ENCODE results near the gene CKMT1B.
"Not testable (repeated sequence)": the region's sequence is repeated elsewhere in the genome, so short reads cannot be mapped to it uniquely, and the experiment has no call there.

CKMT1B gene

GRCh38 chr15:43626937-43627336 lies 33.1 kb downstream of the CKMT1B start:
- not testable (repeated sequence) for H3K36me3 ChIP-seq (ENCODE audit: control insufficient read depth, insufficient read depth, low read length); DNase-seq; H3K27me3 ChIP-seq (replicated peaks; ENCODE audit: control insufficient read depth, insufficient read depth, low read length, poor library complexity, severe bottlenecking); H3K27ac ChIP-seq (ENCODE audit: insufficient read depth, low read length, poor library complexity, severe bottlenecking); H3K9me3 ChIP-seq (ENCODE audit: control insufficient read depth, low read length); H3K4me3 ChIP-seq (ENCODE audit: insufficient read depth, low read depth, low read length, poor library complexity, severe bottlenecking); H3K4me1 ChIP-seq (ENCODE audit: control insufficient read depth, insufficient read depth, low read length, poor library complexity, severe bottlenecking)

GRCh38 chr15:43638464-43639204 lies 44.8 kb downstream of the CKMT1B start:
- H3K9me3 ChIP-seq (ENCODE audit: control insufficient read depth, low read length); H3K4me1 ChIP-seq (ENCODE audit: control insufficient read depth, insufficient read depth, low read length, poor library complexity, severe bottlenecking); H3K27ac ChIP-seq (ENCODE audit: insufficient read depth, low read length, poor library complexity, severe bottlenecking); DNase-seq; H3K36me3 ChIP-seq (ENCODE audit: control insufficient read depth, insufficient read depth, low read length); H3K4me3 ChIP-seq (ENCODE audit: insufficient read depth, low read depth, low read length, poor library complexity, severe bottlenecking); H3K27me3 ChIP-seq (replicated peaks; ENCODE audit: control insufficient read depth, insufficient read depth, low read length, poor library complexity, severe bottlenecking): not testable (repeated sequence)
